ENCODE measurements around the gene TMPRSS11A.

TMPRSS11A gene

GRCh38 chr4:67873116-67873515 is 90.2 kb downstream of the TMPRSS11A start:
- H3K4me3 ChIP-seq (ENCODE audit: low read depth, low read length), result no peak overlapping the region
- TF ChIP-seq CTCF (IDR thresholded peaks at IDR 0.05; ENCODE audit: low read depth, low read length) (no peak), POLR2A (IDR thresholded peaks at IDR 0.05; ENCODE audit: extremely low read depth, insufficient read length) (no peak), MYC (IDR thresholded peaks at IDR 0.05; ENCODE audit: low read depth, low read length) (no peak), MAX (IDR thresholded peaks at IDR 0.05; ENCODE audit: low read depth, low read length) (no peak)
- DNase-seq (ENCODE audit: low read depth), result no peak

- DNase-seq (ENCODE audit: low read depth), result peak; percentile 66
- H3K4me3 ChIP-seq (ENCODE audit: low read depth, low read length), result no peak overlapping the region
- TF ChIP-seq MAX (IDR thresholded peaks at IDR 0.05; ENCODE audit: low read depth, low read length) (no peak), MYC (IDR thresholded peaks at IDR 0.05; ENCODE audit: low read depth, low read length) (no peak), CTCF (IDR thresholded peaks at IDR 0.05; ENCODE audit: low read depth, low read length) (peak; percentile 42), POLR2A (IDR thresholded peaks at IDR 0.05; ENCODE audit: extremely low read depth, insufficient read length) (no peak)
Observed at GRCh38 chr4:67871867-67872266, 91.4 kb downstream of the TMPRSS11A start.

GRCh38 chr4:67869580-67870190 is 93.6 kb downstream of the TMPRSS11A start:
- TF ChIP-seq MYC (IDR thresholded peaks at IDR 0.05; ENCODE audit: low read depth, low read length) (no peak), CTCF (IDR thresholded peaks at IDR 0.05; ENCODE audit: low read depth, low read length) (no peak)
- H3K4me3 ChIP-seq (ENCODE audit: low read depth, low read length), result no peak overlapping the region
- DNase-seq (ENCODE audit: low read depth), result no peak

- TF ChIP-seq POLR2A (IDR thresholded peaks at IDR 0.05; ENCODE audit: extremely low read depth, insufficient read length), result no peak
- TF ChIP-seq MYC (IDR thresholded peaks at IDR 0.05; ENCODE audit: low read depth, low read length), result no peak
- TF ChIP-seq MAX (IDR thresholded peaks at IDR 0.05; ENCODE audit: low read depth, low read length), result no peak
- TF ChIP-seq CTCF (IDR thresholded peaks at IDR 0.05; ENCODE audit: low read depth, low read length), result no peak
- no peak for DNase-seq (ENCODE audit: low read depth)
- no peak overlapping the region for H3K4me3 ChIP-seq (ENCODE audit: low read depth, low read length)
Observed at GRCh38 chr4:67861513-67861912, 101.8 kb downstream of the TMPRSS11A start.
